ENCODE data around the gene PPL. TPM values are rescaled to one million over a fixed set of nuclear protein-coding genes. Genes with fewer than 3 reads are reported as not detected.

The PPL gene
- total and polyA plus RNA-seq, 2 of the 8 experiments (the other 6 are each of a cell fraction or from before 2014, with no cell fraction given) = 11.3 to 29.5 TPM

GRCh38 chr16:4880006-4880580 is 56.9 kb downstream of the PPL start (continued):
- TF ChIP-seq GABPA (IDR thresholded peaks at IDR 0.05; ENCODE audit: borderline replicate concordance, insufficient read depth, low read length) (no peak), SAP30 (IDR thresholded peaks at IDR 0.05; ENCODE audit: insufficient read depth, insufficient replicate concordance, low read length) (no peak), CHD1 (IDR thresholded peaks at IDR 0.05; ENCODE audit: low read depth, low read length) (no peak), PHF8 (conservative IDR thresholded peaks at IDR 0.05; ENCODE audit: low read depth, low read length) (no peak), TEAD4 (IDR thresholded peaks at IDR 0.05; ENCODE audit: low read depth, low read length) (no peak), SRF (IDR thresholded peaks at IDR 0.05; ENCODE audit: low read depth, low read length) (no peak), KDM1A (IDR thresholded peaks at IDR 0.05; ENCODE audit: borderline replicate concordance, low read length) (no peak)

Data from H1 (cell line).